CD4-positive, alpha-beta T cell (primary cell): ENCODE results near the gene TM4SF20. TPM values are rescaled to one million over a fixed set of nuclear protein-coding genes. Genes with fewer than 3 reads are reported as not detected.
"Not testable (repeated sequence)": the region's sequence is repeated elsewhere in the genome, so short reads cannot be mapped to it uniquely, and the experiment has no call there.

Experiments
- ATAC-seq: fragments of 200-7000 bp; cut with Tn5 transposase; one replicate; pipeline ENCODE4 v1.10.0; 2022; ENCODE audit warnings: mild to moderate bottlenecking; ENCODE audit not compliant: poor library complexity
- CTCF ChIA-PET: fragments of 350-600 bp; sonication (Branson Sonifier 250); formaldehyde crosslinking; loops from one replicate; lab custom pipeline; 2021; ENCODE audit warnings: antibody characterized with exemption, inconsistent platforms; lab: Charles Lee
- POLR2A ChIA-PET: fragments of 350-600 bp; sonication (Branson Sonifier 250); formaldehyde crosslinking; loops from one replicate; lab custom pipeline; 2021; ENCODE audit warnings: antibody characterized with exemption, inconsistent platforms; lab: Charles Lee
- DNase-seq, 14 experiments: peaks; one replicate each; pipeline ENCODE4 v3.0.0-alpha.2; 2013 to 2020; ENCODE audit warnings: mixed read lengths in 2 of 14
- H3K27ac ChIP-seq, 2 donors: one replicate each; pipeline versions ENCODE4 v1.5.1 to v1.7.0; 2013; ENCODE audit warnings: low read length in 2 of 2, low read depth in 1 of 2, mild to moderate bottlenecking in 1 of 2
- H3K27me3 ChIP-seq, 2 experiments: 1 replicate in 1 of 2; 2 replicates in 1 of 2; pipeline versions ENCODE4 v1.6.1 to v1.7.0; 2013; ENCODE audit warnings: low read length in 2 of 2, control low read depth in 1 of 2, mild to moderate bottlenecking in 1 of 2, moderate library complexity in 1 of 2; ENCODE audit not compliant: insufficient read depth in 2 of 2, control insufficient read depth in 1 of 2
- H3K36me3 ChIP-seq: one replicate; pipeline ENCODE4 v1.6.1; 2013; ENCODE audit warnings: low read length, control low read depth; ENCODE audit not compliant: insufficient read depth
- H3K4me1 ChIP-seq: one replicate; pipeline ENCODE4 v1.6.1; 2013; ENCODE audit warnings: low read length, control low read depth; ENCODE audit not compliant: insufficient read depth
- H3K4me3 ChIP-seq: one replicate; pipeline ENCODE4 v1.5.1; 2013; ENCODE audit warnings: mild to moderate bottlenecking, low read length, moderate library complexity
- H3K9me3 ChIP-seq, 2 experiments: 1 replicate in 1 of 2; 2 replicates in 1 of 2; pipeline versions ENCODE4 v1.6.1 to v1.7.0; 2013; ENCODE audit warnings: low read length in 2 of 2, mild to moderate bottlenecking in 2 of 2, control low read depth in 1 of 2, moderate library complexity in 1 of 2; ENCODE audit not compliant: control insufficient read depth in 1 of 2, insufficient read depth in 1 of 2
- H3K27ac Mint-ChIP-seq: one replicate; pipeline ENCODE4 v1.8.0; 2020; ENCODE audit warnings: mixed read lengths
- H3K27me3 Mint-ChIP-seq: one replicate; pipeline ENCODE4 v1.8.0; 2021; ENCODE audit warnings: mixed read lengths
- H3K36me3 Mint-ChIP-seq: one replicate; pipeline ENCODE4 v1.8.0; 2021; ENCODE audit warnings: low read depth, mixed read lengths
- H3K4me1 Mint-ChIP-seq: one replicate; pipeline ENCODE4 v1.8.0; 2021; ENCODE audit warnings: low read depth, mixed read lengths
- H3K4me3 Mint-ChIP-seq: one replicate; pipeline ENCODE4 v1.8.0; 2020; ENCODE audit warnings: mild to moderate bottlenecking, mixed read lengths
- H3K9me3 Mint-ChIP-seq: one replicate; pipeline ENCODE4 v1.8.0; 2020; ENCODE audit warnings: mixed read lengths
- intact Hi-C, 2 experiments: fragments of 100-400 bp; cut with DNase I in 1 of 2; cut with micrococcal nuclease in 1 of 2; formaldehyde crosslinking; loops; one replicate each; pipeline versions ENCODE4 v1.15.1 to v1.9.0; 2023 to 2025; cut with DNase I, micrococcal nuclease
- total RNA-seq, 174 experiments: library from RNA in 2 of 174; stranded (reverse) in 2 of 174; gene quantifications; one replicate each; pipeline ENCODE4 v1.2.3 and lab custom pipeline; 2021 to 2026
- TF ChIP-seq, protein P1 (sequence below): fragments of 200-600 bp; IDR thresholded peaks from one replicate; pipeline ENCODE4 v1.8.0; 2022; ENCODE audit warnings: antibody characterized with exemption, mild to moderate bottlenecking

Gene TM4SF20
- total RNA-seq, 2 experiments from 2014 or later = not detected

DNA sequence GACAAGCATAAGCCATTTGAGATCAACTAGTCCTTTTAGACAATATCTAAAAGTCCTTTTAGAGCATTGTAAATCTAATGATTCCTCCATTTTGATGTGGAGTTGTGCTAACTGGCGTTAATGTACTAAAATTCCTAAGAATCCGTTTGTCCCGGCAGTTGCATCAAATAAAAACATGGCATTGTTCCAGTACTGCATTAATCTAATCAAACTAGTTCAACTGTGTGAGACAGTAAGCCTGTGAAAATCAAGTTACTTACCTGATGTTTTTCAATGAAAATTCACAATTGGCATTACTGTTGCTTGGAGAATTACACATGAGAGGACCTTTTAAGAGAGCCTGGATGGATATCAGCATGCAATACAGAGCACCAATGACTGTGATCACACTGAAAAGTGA is 13.3 kb downstream of the TM4SF20 start:
- TF ChIP-seq, protein P1, sequence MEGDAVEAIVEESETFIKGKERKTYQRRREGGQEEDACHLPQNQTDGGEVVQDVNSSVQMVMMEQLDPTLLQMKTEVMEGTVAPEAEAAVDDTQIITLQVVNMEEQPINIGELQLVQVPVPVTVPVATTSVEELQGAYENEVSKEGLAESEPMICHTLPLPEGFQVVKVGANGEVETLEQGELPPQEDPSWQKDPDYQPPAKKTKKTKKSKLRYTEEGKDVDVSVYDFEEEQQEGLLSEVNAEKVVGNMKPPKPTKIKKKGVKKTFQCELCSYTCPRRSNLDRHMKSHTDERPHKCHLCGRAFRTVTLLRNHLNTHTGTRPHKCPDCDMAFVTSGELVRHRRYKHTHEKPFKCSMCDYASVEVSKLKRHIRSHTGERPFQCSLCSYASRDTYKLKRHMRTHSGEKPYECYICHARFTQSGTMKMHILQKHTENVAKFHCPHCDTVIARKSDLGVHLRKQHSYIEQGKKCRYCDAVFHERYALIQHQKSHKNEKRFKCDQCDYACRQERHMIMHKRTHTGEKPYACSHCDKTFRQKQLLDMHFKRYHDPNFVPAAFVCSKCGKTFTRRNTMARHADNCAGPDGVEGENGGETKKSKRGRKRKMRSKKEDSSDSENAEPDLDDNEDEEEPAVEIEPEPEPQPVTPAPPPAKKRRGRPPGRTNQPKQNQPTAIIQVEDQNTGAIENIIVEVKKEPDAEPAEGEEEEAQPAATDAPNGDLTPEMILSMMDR = no peak
- DNase-seq = no peak
- no peaks in the 10 kb centered on the region for H3K9me3 ChIP-seq
- H3K4me3 ChIP-seq = no peak overlapping the region
- no peaks in the 10 kb centered on the region for H3K4me1 ChIP-seq
- no peak overlapping the region for H3K4me3 Mint-ChIP-seq
- intact Hi-C loops = loop anchor here (2.0 to 10.0 kb wide), 2 partner anchors 399 to 401 kb away; no protein-coding TSS in a partner anchor
- peaks cover 3% of the 10 kb centered on the region for H3K36me3 Mint-ChIP-seq
- H3K27me3 ChIP-seq = no peaks in the 10 kb centered on the region
- H3K27me3 Mint-ChIP-seq = no peaks in the 10 kb centered on the region
- H3K36me3 ChIP-seq = no peaks in the 10 kb centered on the region
- POLR2A ChIA-PET = no interaction called here
- ATAC-seq = no peak
- CTCF ChIA-PET = no interaction called here
- H3K27ac ChIP-seq = no peak overlapping the region
- no peaks in the 10 kb centered on the region for H3K4me1 Mint-ChIP-seq
- H3K9me3 Mint-ChIP-seq = no peaks in the 10 kb centered on the region
- H3K27ac Mint-ChIP-seq = no peak overlapping the region

DNA sequence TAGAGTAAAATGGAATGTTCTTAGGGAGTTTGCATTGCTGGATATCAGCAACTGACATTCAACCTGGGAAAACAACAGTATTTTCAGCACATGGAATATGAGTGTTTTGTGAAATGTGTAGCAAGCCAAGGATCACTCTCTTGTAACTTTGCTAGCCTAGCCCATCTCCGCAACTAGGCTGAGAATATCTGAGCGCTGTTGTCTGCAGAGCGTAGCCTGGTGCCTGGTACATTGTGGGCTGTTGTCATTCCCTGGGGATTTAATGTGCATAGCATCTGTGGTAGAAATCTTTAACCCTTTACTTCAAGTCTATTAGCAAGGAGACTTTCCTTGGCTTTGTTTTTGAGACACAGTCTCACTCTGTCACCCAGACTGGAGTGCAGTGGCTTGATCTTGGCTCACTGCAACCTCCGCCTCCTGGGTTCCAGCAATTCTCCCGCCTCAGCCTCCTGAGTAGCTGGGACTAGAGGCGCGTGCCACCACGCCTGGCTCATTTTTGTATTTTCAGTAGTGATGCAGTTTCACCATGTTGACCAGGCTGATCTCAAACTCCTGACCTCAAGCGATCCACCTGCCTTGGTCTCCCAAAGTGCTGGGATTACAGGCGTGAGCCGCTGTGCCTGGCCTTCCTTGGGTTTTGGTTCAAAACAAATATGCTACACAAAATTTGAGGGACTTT is 14.4 kb downstream of the TM4SF20 start:
- H3K27ac Mint-ChIP-seq, H3K9me3 ChIP-seq, H3K27ac ChIP-seq, POLR2A ChIA-PET, H3K4me1 ChIP-seq, H3K4me3 Mint-ChIP-seq, H3K4me3 ChIP-seq, DNase-seq, ATAC-seq, H3K36me3 ChIP-seq, H3K4me1 Mint-ChIP-seq, H3K27me3 Mint-ChIP-seq, H3K27me3 ChIP-seq, H3K9me3 Mint-ChIP-seq, CTCF ChIA-PET, H3K36me3 Mint-ChIP-seq: not testable (repeated sequence)
- intact Hi-C loops = loop anchor here (2.0 to 10.0 kb wide), 2 partner anchors 400 to 402 kb away; no protein-coding TSS in a partner anchor

DNA sequence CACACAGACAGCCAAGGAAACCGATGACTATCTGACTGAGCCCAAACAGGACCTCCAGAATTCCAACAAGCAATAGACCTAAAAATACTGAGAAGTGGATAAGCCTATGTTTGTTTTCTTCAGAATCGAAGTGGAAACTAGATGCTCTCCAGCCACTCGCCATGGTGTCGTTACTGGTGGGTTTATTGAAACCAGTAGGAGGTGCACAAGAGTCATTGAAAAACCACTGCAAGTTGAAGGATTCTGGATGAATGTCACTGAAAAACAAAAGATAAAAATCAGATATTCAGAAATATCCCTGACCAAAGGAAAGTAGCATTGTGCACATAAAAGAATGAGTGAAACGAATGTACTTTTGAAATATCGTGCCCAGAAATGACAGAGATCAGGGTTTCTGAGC is 15.3 kb downstream of the TM4SF20 start:
- no peak for ATAC-seq
- Histone ChIP-seq H3K4me1 (no peaks in the 10 kb centered on the region), H3K27ac (no peak overlapping the region), H3K36me3 (peaks cover 10% of the 10 kb centered on the region), H3K27me3 (no peaks in the 10 kb centered on the region), H3K9me3 (no peaks in the 10 kb centered on the region), H3K4me3 (no peak overlapping the region)
- peak in 4 of 14 experiments; percentile 7 to 37 (median 33) for DNase-seq
- ChIA-PET POLR2A (no interaction called here), CTCF (no interaction called here)
- Mint-ChIP-seq H3K4me3 (no peak overlapping the region), H3K27me3 (no peaks in the 10 kb centered on the region), H3K27ac (no peak overlapping the region), H3K9me3 (no peaks in the 10 kb centered on the region), H3K4me1 (no peaks in the 10 kb centered on the region), H3K36me3 (peaks cover 15% of the 10 kb centered on the region)
- intact Hi-C loops = loop anchor here (2.0 to 10.0 kb wide), 2 partner anchors 401 to 403 kb away; no protein-coding TSS in a partner anchor
- TF ChIP-seq, protein P1 = peak; percentile 21

DNA sequence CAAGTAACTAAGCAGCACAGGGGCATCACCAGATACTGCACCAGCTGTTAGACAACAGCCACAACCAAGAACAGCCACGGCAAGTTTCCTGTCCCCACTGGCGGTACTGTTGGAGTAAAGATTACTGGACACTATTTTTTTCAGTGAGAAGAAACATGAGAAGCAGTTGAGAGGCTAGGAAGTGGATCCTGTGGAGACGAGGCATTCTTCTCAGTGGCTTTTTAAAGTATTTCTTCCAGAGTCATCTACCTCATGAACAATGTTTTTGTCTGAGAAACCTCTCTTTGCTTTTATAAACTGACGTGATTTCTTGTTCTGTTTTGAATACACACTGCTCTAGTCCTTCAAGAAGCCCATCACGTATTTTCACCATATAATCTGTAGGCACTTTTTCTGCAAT is 18.8 kb downstream of the TM4SF20 start:
- H3K27me3 ChIP-seq = no peaks in the 10 kb centered on the region
- no peaks in the 10 kb centered on the region for H3K4me1 ChIP-seq
- ATAC-seq (no peak), DNase-seq (no peak)
- ChIA-PET POLR2A (no interaction called here), CTCF (no interaction called here)
- TF ChIP-seq, protein P1 = no peak
- H3K27me3 Mint-ChIP-seq = no peaks in the 10 kb centered on the region
- H3K9me3 Mint-ChIP-seq = no peaks in the 10 kb centered on the region
- H3K4me3 ChIP-seq = no peak overlapping the region
- no peak overlapping the region for H3K4me3 Mint-ChIP-seq
- H3K36me3 ChIP-seq = peaks cover 38% of the 10 kb centered on the region
- H3K27ac Mint-ChIP-seq = no peak overlapping the region
- H3K4me1 Mint-ChIP-seq = no peaks in the 10 kb centered on the region
- intact Hi-C loops = loop anchor here in 1 of 2 experiments (10.0 kb wide), 1 partner anchor 404 kb away; no protein-coding TSS in a partner anchor
- no peak overlapping the region for H3K27ac ChIP-seq
- no peaks in the 10 kb centered on the region for H3K9me3 ChIP-seq
- H3K36me3 Mint-ChIP-seq = peaks cover 46% of the 10 kb centered on the region
